Endodermal cell (in vitro differentiated cells): ENCODE data around the gene ZNF536. TPM values are rescaled to one million over a fixed set of nuclear protein-coding genes. Genes with fewer than 3 reads are reported as not detected.
"Not testable (repeated sequence)": the region's sequence is repeated elsewhere in the genome, so short reads cannot be mapped to it uniquely, and the experiment has no call there.

Source experiments
- DNase-seq: peaks from one replicate; pipeline ENCODE4 v3.0.0-alpha.2; 2017
- H3K27ac ChIP-seq: 2 replicates; pipeline ENCODE4 v1.5.1; 2013; ENCODE audit warnings: mild to moderate bottlenecking, low read depth, low read length, moderate library complexity
- H3K27me3 ChIP-seq: 2 replicates; pipeline ENCODE4 v1.6.1; 2013; ENCODE audit warnings: mild to moderate bottlenecking, low read length, moderate library complexity; ENCODE audit not compliant: insufficient read depth, control insufficient read depth, poor library complexity, severe bottlenecking
- H3K36me3 ChIP-seq: 2 replicates; pipeline ENCODE4 v1.7.0; 2013; ENCODE audit warnings: mild to moderate bottlenecking, low read length, moderate library complexity; ENCODE audit not compliant: control insufficient read depth, insufficient read depth
- H3K4me1 ChIP-seq: one replicate; pipeline ENCODE4 v1.7.0; 2013; ENCODE audit warnings: low read length; ENCODE audit not compliant: control insufficient read depth, insufficient read depth
- H3K4me3 ChIP-seq: 2 replicates; pipeline ENCODE4 v1.5.1; 2013; ENCODE audit warnings: mild to moderate bottlenecking, low read length, moderate library complexity
- H3K9ac ChIP-seq: 2 replicates; pipeline ENCODE4 v1.6.1; 2013; ENCODE audit warnings: mild to moderate bottlenecking, low read length, moderate library complexity; ENCODE audit not compliant: poor library complexity, severe bottlenecking; ENCODE audit errors: extremely low read depth
- H3K9me3 ChIP-seq: 2 replicates; pipeline ENCODE4 v1.6.1; 2013; ENCODE audit warnings: mild to moderate bottlenecking, low read length, moderate library complexity; ENCODE audit not compliant: control insufficient read depth
- H3K27ac Mint-ChIP-seq: 2 replicates; pipeline ENCODE4 v1.8.0; 2020; ENCODE audit warnings: mixed read lengths
- H3K27me3 Mint-ChIP-seq: 2 replicates; pipeline ENCODE4 v1.8.0; 2021; ENCODE audit warnings: mild to moderate bottlenecking, mixed read lengths; ENCODE audit not compliant: insufficient read depth
- H3K36me3 Mint-ChIP-seq: 2 replicates; pipeline ENCODE4 v1.8.0; 2020; ENCODE audit warnings: low read depth, mixed read lengths
- H3K4me1 Mint-ChIP-seq: 2 replicates; pipeline ENCODE4 v1.8.0; 2020; ENCODE audit warnings: mixed read lengths
- H3K4me3 Mint-ChIP-seq: 2 replicates; pipeline ENCODE4 v1.8.0; 2020; ENCODE audit warnings: mild to moderate bottlenecking, moderate library complexity, mixed read lengths
- H3K9me3 Mint-ChIP-seq: 2 replicates; pipeline ENCODE4 v1.8.0; 2020; ENCODE audit warnings: mild to moderate bottlenecking, mixed read lengths
- WGBS, 2 experiments: methylation state at CpG; one replicate each; pipeline versions ENCODE4 v1.1.5 to v1.1.7; 2013; ENCODE audit warnings: missing lambda C conversion rate in 2 of 2, mixed read lengths in 1 of 2; ENCODE audit not compliant: insufficient coverage in 1 of 2, insufficient read length in 1 of 2; 5-methylcytosine and 5-hydroxymethylcytosine counted together
- total RNA-seq, 2 donors: library from RNA; stranded (reverse); fragmentation: NEBNext Ultra II Directional in 1 of 2; extraction: Animal tissue kit (Norgen Biotek cat#: 25700) in 1 of 2; gene quantifications; 2 replicates in 1 of 2; 3 replicates in 1 of 2; pipeline ENCODE4 v1.2.1, GENCODE V29; 2021
- TF ChIP-seq, protein P1 (sequence below): fragments of 200-600 bp; sonication (generic); conservative IDR thresholded peaks from 2 replicates; pipeline ENCODE4 v1.5.0; 2021; ENCODE audit warnings: antibody characterized with exemption, mild to moderate bottlenecking

Gene ZNF536
- total RNA-seq, 2 donors from 2014 or later = not detected

DNA sequence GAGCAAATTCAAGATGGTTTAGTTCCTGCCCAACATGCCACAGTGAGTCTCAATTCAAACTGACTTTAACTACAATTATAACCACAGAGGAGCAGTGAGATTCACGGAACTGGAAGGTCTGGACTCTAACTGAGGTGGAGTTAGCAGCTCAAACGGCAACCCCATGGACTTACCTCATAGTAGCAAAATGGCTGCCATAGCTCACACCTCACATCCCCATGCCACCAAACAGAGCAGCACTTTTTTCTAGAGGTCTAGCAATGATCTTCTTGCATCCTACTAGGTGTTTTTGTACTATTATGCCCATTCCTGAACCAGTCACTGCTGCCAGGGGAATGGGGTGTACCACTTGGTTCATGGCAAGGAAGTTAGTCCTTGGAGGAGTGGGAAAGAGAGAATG is 87.7 kb downstream of the ZNF536 start:
- Mint-ChIP-seq H3K27me3 (no peaks in the 10 kb centered on the region), H3K9me3 (no peaks in the 10 kb centered on the region), H3K36me3 (no peaks in the 10 kb centered on the region), H3K4me3 (no peak overlapping the region), H3K4me1 (no peaks in the 10 kb centered on the region), H3K27ac (no peak overlapping the region)
- no peak for DNase-seq
- TF ChIP-seq, protein P1, sequence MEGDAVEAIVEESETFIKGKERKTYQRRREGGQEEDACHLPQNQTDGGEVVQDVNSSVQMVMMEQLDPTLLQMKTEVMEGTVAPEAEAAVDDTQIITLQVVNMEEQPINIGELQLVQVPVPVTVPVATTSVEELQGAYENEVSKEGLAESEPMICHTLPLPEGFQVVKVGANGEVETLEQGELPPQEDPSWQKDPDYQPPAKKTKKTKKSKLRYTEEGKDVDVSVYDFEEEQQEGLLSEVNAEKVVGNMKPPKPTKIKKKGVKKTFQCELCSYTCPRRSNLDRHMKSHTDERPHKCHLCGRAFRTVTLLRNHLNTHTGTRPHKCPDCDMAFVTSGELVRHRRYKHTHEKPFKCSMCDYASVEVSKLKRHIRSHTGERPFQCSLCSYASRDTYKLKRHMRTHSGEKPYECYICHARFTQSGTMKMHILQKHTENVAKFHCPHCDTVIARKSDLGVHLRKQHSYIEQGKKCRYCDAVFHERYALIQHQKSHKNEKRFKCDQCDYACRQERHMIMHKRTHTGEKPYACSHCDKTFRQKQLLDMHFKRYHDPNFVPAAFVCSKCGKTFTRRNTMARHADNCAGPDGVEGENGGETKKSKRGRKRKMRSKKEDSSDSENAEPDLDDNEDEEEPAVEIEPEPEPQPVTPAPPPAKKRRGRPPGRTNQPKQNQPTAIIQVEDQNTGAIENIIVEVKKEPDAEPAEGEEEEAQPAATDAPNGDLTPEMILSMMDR = no peak
- H3K36me3 ChIP-seq = no peaks in the 10 kb centered on the region
- no peaks in the 10 kb centered on the region for H3K9me3 ChIP-seq
- H3K9ac ChIP-seq = no peak overlapping the region
- 85 to 100% methylated on average over 1 to 2 of the region's 2 CpGs for WGBS, 2 experiments
- no peaks in the 10 kb centered on the region for H3K4me1 ChIP-seq
- no peaks in the 10 kb centered on the region for H3K27me3 ChIP-seq
- H3K4me3 ChIP-seq = no peak overlapping the region
- no peak overlapping the region for H3K27ac ChIP-seq

DNA sequence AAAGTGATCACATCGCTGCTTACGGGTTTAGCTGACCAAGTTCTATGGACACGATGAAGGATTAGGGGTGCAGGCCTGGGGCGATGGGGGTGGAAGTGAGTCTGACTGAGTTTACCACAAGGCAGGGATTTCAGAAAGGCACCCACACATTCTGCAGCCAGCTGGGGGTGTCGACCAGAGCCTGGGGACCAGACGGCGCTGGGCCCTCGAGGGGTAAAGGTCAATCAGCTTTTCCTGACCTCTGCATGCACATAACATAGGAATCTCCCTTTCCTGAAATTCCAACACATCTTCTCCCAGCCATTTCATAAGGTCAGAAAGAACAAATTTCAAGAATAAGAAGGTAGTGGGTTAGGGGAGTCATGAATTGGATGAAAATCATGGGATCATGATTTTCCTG is 92.0 kb downstream of the ZNF536 start:
- WGBS, 2 experiments = 93 to 94% methylated on average over 2 to 8 of the region's 8 CpGs
- no peak for DNase-seq
- H3K27me3 Mint-ChIP-seq = peaks cover 1% of the 10 kb centered on the region
- Histone ChIP-seq H3K4me3 (no peak overlapping the region), H3K9me3 (no peaks in the 10 kb centered on the region), H3K27me3 (no peaks in the 10 kb centered on the region), H3K36me3 (no peaks in the 10 kb centered on the region), H3K4me1 (no peaks in the 10 kb centered on the region), H3K27ac (no peak overlapping the region), H3K9ac (no peak overlapping the region)
- H3K4me1 Mint-ChIP-seq = no peaks in the 10 kb centered on the region
- TF ChIP-seq, protein P1 = no peak
- H3K36me3 Mint-ChIP-seq = no peaks in the 10 kb centered on the region
- peaks cover 2% of the 10 kb centered on the region for H3K9me3 Mint-ChIP-seq
- H3K4me3 Mint-ChIP-seq = no peak overlapping the region
- H3K27ac Mint-ChIP-seq = no peak overlapping the region

DNA sequence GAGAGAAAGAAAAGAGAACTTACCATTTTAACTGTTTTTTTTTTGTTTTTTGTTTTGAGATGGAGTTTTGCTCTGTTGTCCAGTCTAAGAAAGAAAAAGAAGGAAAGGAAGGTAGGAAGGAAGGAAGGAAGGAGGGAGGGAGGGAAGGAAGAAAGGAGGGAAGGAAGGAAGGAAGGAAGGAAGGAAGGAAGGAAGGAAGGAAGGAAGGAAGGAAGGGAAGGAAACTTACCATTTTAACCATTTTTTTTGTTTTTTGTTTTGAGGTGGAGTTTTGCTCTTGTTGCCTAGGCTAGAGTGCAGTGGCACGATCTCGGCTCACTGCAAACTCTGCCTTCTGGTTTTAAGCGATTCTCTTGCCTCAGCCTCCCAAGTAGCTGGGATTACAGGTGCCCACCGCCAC is 94.4 kb downstream of the ZNF536 start:
- not testable (repeated sequence) for H3K9me3 ChIP-seq, H3K27ac Mint-ChIP-seq, H3K9ac ChIP-seq, H3K4me1 Mint-ChIP-seq, H3K36me3 ChIP-seq, H3K27me3 ChIP-seq, H3K27ac ChIP-seq, H3K9me3 Mint-ChIP-seq, DNase-seq, H3K4me3 Mint-ChIP-seq, H3K36me3 Mint-ChIP-seq, H3K27me3 Mint-ChIP-seq, H3K4me1 ChIP-seq, H3K4me3 ChIP-seq
- WGBS, 2 experiments = 80 to 99% methylated on average over 1 to 4 of the region's 4 CpGs

DNA sequence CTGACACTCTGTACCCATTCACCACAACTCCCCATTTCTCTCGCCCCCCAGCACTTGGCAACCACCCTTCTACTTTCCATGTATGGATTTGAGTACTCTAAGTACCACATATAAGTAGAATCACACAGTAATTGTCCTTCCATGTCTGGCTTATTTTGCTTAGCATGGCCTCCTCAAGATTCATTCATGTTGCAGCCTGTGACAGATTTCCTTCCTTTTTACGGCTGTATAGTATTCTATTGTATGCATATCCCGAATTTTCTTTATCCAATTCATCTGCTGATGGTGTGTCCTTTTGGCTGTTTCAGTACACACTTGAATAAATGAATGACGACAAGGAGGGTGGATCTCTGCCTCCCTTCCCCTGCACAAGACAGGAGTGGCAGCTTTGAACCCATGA is 95.1 kb downstream of the ZNF536 start:
- DNase-seq = no peak
- 89% methylated on average over 4 of the region's 4 CpGs; no CpG with 5 or more reads in 1 of the 2 experiments for WGBS, 2 experiments
- H3K36me3 Mint-ChIP-seq = no peaks in the 10 kb centered on the region
- no peaks in the 10 kb centered on the region for H3K4me1 Mint-ChIP-seq
- H3K27ac Mint-ChIP-seq = no peak overlapping the region
- TF ChIP-seq, protein P1 = no peak
- H3K4me1 ChIP-seq = no peaks in the 10 kb centered on the region
- H3K27ac ChIP-seq = no peak overlapping the region
- H3K9ac ChIP-seq = no peak overlapping the region
- H3K9me3 ChIP-seq = no peaks in the 10 kb centered on the region
- H3K36me3 ChIP-seq = no peaks in the 10 kb centered on the region
- H3K4me3 Mint-ChIP-seq = no peak overlapping the region
- H3K4me3 ChIP-seq = no peak overlapping the region
- no peaks in the 10 kb centered on the region for H3K27me3 ChIP-seq
- H3K9me3 Mint-ChIP-seq = peaks cover 2% of the 10 kb centered on the region
- peaks cover 1% of the 10 kb centered on the region for H3K27me3 Mint-ChIP-seq
